Loucy (cell line): ENCODE data around the gene JPH4.

Experiments
- EZH2phosphoT487 ChIP-seq: fragments of 200-600 bp; IDR thresholded peaks from 2 replicates; pipeline ENCODE4 v1.6.1; 2018; ENCODE audit warnings: antibody characterized with exemption, mild to moderate bottlenecking, moderate library complexity, borderline replicate concordance
- TF ChIP-seq, protein P1 (sequence below): fragments of 200-600 bp; sonication (generic); conservative IDR thresholded peaks from 2 replicates; pipeline ENCODE4 v1.5.1; 2014; ENCODE audit warnings: mild to moderate bottlenecking, antibody characterized with exemption, low read length

DNA sequence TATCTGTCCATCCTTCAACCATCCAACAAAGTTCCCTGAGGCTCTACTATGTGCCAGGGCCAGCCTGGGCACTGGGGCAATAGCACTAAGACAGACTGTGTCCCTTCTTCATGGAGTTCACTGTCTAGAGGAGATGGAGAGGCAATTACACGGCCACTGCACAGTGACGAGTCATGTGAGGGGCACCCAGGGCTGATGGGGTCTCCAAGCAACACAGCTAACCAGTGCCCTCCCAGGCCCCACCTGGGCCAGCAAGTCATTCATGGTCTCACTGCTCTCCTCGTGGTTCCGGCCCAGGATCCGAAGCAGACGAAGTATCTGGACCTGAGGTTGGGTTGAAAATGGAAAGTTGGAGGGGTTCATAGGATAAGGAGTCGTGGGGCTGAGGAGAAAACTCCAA is 13.7 kb downstream of the JPH4 start:
- TF ChIP-seq, protein P1, sequence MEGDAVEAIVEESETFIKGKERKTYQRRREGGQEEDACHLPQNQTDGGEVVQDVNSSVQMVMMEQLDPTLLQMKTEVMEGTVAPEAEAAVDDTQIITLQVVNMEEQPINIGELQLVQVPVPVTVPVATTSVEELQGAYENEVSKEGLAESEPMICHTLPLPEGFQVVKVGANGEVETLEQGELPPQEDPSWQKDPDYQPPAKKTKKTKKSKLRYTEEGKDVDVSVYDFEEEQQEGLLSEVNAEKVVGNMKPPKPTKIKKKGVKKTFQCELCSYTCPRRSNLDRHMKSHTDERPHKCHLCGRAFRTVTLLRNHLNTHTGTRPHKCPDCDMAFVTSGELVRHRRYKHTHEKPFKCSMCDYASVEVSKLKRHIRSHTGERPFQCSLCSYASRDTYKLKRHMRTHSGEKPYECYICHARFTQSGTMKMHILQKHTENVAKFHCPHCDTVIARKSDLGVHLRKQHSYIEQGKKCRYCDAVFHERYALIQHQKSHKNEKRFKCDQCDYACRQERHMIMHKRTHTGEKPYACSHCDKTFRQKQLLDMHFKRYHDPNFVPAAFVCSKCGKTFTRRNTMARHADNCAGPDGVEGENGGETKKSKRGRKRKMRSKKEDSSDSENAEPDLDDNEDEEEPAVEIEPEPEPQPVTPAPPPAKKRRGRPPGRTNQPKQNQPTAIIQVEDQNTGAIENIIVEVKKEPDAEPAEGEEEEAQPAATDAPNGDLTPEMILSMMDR, result no peak
- no peak for TF ChIP-seq EZH2phosphoT487
